ENCODE results near the gene B3GNT9. TPM values are rescaled to one million over a fixed set of nuclear protein-coding genes. Genes with fewer than 3 reads are reported as not detected.

The B3GNT9 gene
- total and polyA plus RNA-seq, 2 of the 8 experiments (the other 6 are each of a cell fraction or from before 2014, with no cell fraction given), result 3.5 to 9.0 TPM

GRCh38 chr16:67191995-67192681 is 41.3 kb upstream of the B3GNT9 start, which contains the start of gene E2F4:
E2F4 (plus strand) TSS chr16:67192155; CDS start chr16:67192228, 73 bp downstream.
- no peaks in the 10 kb centered on the region for H3K9me3 ChIP-seq (ENCODE audit: insufficient read depth in 2 of 2, low read depth in 1 of 2, low read length in 1 of 2)
- H3K79me1 ChIP-seq (ENCODE audit: low read depth, low read length), result peaks cover 10% of the 10 kb centered on the region
- H4K91ac ChIP-seq (replicated peaks; ENCODE audit: insufficient read length, low read length), result peak within 1 kb of the TSS; percentile 61
- no peak within 1 kb of the TSS for H3K23ac ChIP-seq (ENCODE audit: insufficient read length)
- peak within 1 kb of the TSS; percentile 71 for H4K8ac ChIP-seq (ENCODE audit: extremely low read depth, insufficient read depth, low read length)
- ChIA-PET POLR2A (ENCODE audit: partially characterized antibody) (interaction anchor here (0.5 to 1.4 kb wide), 6 partner anchors 16 to 449 kb away, joined by 3 to 5 read pairs (median 4); no protein-coding TSS in a partner anchor), CTCF (ENCODE audit: partially characterized antibody) (interaction anchor here (0.5 to 8.7 kb wide), 10 partner anchors 10 to 868 kb away, joined by 3 to 111 read pairs (median 4); no protein-coding TSS in a partner anchor)
- H3K36me3 ChIP-seq (ENCODE audit: control insufficient read depth in 2 of 4, insufficient read depth in 4 of 4, low read length in 3 of 4), result peaks cover 14 to 35% (median 28%) of the 10 kb centered on the region in 4 experiments
- peaks cover 0 to 7% (median 2%) of the 10 kb centered on the region in 4 experiments; a peak in 4 of 7 replicates for H3K4me1 ChIP-seq (replicated peaks in 1 of 4; ENCODE audit: control insufficient read depth in 3 of 4, insufficient read depth in 4 of 4, low read length in 3 of 4)
- WGBS, 2 experiments (ENCODE audit: extremely low coverage in 1 of 2, insufficient coverage in 1 of 2, insufficient read length in 1 of 2, insufficient replicate concordance in 2 of 2, low coverage in 1 of 2, low lambda C conversion rate in 2 of 2, missing lambda C conversion rate in 1 of 2), result 1% methylated on average over 45 of the region's 54 CpGs; no CpG with 5 or more reads in 1 of the 2 experiments
- peak within 1 kb of the TSS; percentile 41 for H3K4ac ChIP-seq (replicated peaks; ENCODE audit: insufficient read length, low read depth, low read length)
- no peak within 1 kb of the TSS for H2BK15ac ChIP-seq (ENCODE audit: low read length)
- peaks cover 7% of the 10 kb centered on the region for H3K23me2 ChIP-seq (ENCODE audit: low read depth, low read length)
- no peak within 1 kb of the TSS for H3K14ac ChIP-seq (ENCODE audit: insufficient read length)
- no peak within 1 kb of the TSS for H2BK120ac ChIP-seq (replicated peaks; ENCODE audit: low read depth, low read length)
- 0 out of 2 replicates have a peak within 1 kb of the TSS, but pooled peaks have one; percentile 45 for H2BK12ac ChIP-seq (ENCODE audit: low read depth, low read length)
- H2BK20ac ChIP-seq (ENCODE audit: low read length), result no peak within 1 kb of the TSS
- H2AFZ ChIP-seq (ENCODE audit: low read length), result no peak within 1 kb of the TSS; the same call in 1 of the 2 replicates
- peak within 1 kb of the TSS; percentile 66; the same call in 1 of the 2 replicates for H2BK5ac ChIP-seq (ENCODE audit: low read depth, low read length)
- H3K56ac ChIP-seq (replicated peaks; ENCODE audit: insufficient read length, low read depth, low read length), result peak within 1 kb of the TSS; percentile 47
- H2AK5ac ChIP-seq (ENCODE audit: low read depth, low read length), result no peak within 1 kb of the TSS
- H3K18ac ChIP-seq (ENCODE audit: extremely low read depth, low read length), result peak within 1 kb of the TSS; percentile 75; the same call in 1 of the 2 replicates
- H3K9ac ChIP-seq (replicated peaks in 1 of 4; ENCODE audit: extremely low read depth in 1 of 4, low read depth in 3 of 4, low read length in 3 of 4), result peak within 1 kb of the TSS; percentile 75 to 91 (median 81)
- H3K4me2 ChIP-seq (ENCODE audit: insufficient read depth in 1 of 2, low read depth in 2 of 2, low read length in 2 of 2), result peak within 1 kb of the TSS; percentile 93 to 94
- peak; percentile 48 for FAIRE-seq
- H3K27ac ChIP-seq (ENCODE audit: low read depth, low read length), result peak within 1 kb of the TSS; percentile 41
- H4K20me1 ChIP-seq (replicated peaks in 1 of 2; ENCODE audit: control insufficient read depth in 1 of 2, insufficient read depth in 2 of 2, low read length in 2 of 2), result peaks cover 4 to 20% of the 10 kb centered on the region in 2 experiments
- H3K79me2 ChIP-seq (ENCODE audit: control insufficient read depth in 1 of 2, insufficient read depth in 2 of 2, low read length in 2 of 2), result peaks cover 8 to 17% of the 10 kb centered on the region in 2 experiments
- DNase-seq (ENCODE audit: low read depth in 1 of 2, low spot score in 2 of 2), result peak in 1 of 2 experiments; percentile 88
- no peaks in the 10 kb centered on the region for H3K27me3 ChIP-seq (replicated peaks in 1 of 4; ENCODE audit: control insufficient read depth in 3 of 4, extremely low read depth in 1 of 4, insufficient read depth in 3 of 4, low read length in 3 of 4)
- H4K5ac ChIP-seq (ENCODE audit: insufficient read length, low read depth, low read length), result peak within 1 kb of the TSS; percentile 90
- peak within 1 kb of the TSS; percentile 96 to 99 (median 98) for H3K4me3 ChIP-seq (ENCODE audit: extremely low read depth in 1 of 4, insufficient read depth in 2 of 4, low read depth in 3 of 4, low read length in 4 of 4)
- TF ChIP-seq TEAD4 (IDR thresholded peaks at IDR 0.05; ENCODE audit: low read depth, low read length), result 0 out of 2 replicates have a peak, but pooled peaks have one; percentile 36
- TF ChIP-seq SUZ12 (IDR thresholded peaks at IDR 0.05; ENCODE audit: low read length), result no peak
- TF ChIP-seq, protein P1, sequence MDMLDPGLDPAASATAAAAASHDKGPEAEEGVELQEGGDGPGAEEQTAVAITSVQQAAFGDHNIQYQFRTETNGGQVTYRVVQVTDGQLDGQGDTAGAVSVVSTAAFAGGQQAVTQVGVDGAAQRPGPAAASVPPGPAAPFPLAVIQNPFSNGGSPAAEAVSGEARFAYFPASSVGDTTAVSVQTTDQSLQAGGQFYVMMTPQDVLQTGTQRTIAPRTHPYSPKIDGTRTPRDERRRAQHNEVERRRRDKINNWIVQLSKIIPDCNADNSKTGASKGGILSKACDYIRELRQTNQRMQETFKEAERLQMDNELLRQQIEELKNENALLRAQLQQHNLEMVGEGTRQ (IDR thresholded peaks at IDR 0.05; ENCODE audit: low read length), result no peak
- no peak for TF ChIP-seq BCL11A (IDR thresholded peaks at IDR 0.05; ENCODE audit: low read depth in 2 of 2, low read length in 2 of 2)
- TF ChIP-seq EGR1 (IDR thresholded peaks at IDR 0.05; ENCODE audit: borderline replicate concordance, low read depth, low read length), result peak; percentile 98
- no peak for TF ChIP-seq HDAC6 (IDR thresholded peaks at IDR 0.05; ENCODE audit: low read depth, low read length)
- peak; percentile 72 for TF ChIP-seq YY1 (IDR thresholded peaks at IDR 0.05; ENCODE audit: low read depth, low read length)
- peak; percentile 62; the same call in 1 of the 2 replicates for TF ChIP-seq CREB1 (IDR thresholded peaks at IDR 0.05)
- peak; percentile 54; the same call in 1 of the 2 replicates for TF ChIP-seq TAF1 (IDR thresholded peaks at IDR 0.05; ENCODE audit: low read depth, low read length)
- TF ChIP-seq EP300 (IDR thresholded peaks at IDR 0.05; ENCODE audit: borderline replicate concordance in 1 of 2, low read depth in 2 of 2, low read length in 2 of 2), result 0 out of 3 replicates have a peak, but pooled peaks of 1 of the 2 experiments have one; percentile 74
